IPS-15b (cell line): ENCODE data around the gene MIEF2.
"Not testable (repeated sequence)": the region's sequence is repeated elsewhere in the genome, so short reads cannot be mapped to it uniquely, and the experiment has no call there.

ENCODE experiments used
- H3K27me3 ChIP-seq: one replicate; pipeline ENCODE4 v1.6.1; 2013; ENCODE audit warnings: low read length; ENCODE audit not compliant: control insufficient read depth, insufficient read depth
- H3K36me3 ChIP-seq: one replicate; pipeline ENCODE4 v1.6.1; 2013; ENCODE audit warnings: low read length; ENCODE audit not compliant: control insufficient read depth, insufficient read depth
- H3K4me1 ChIP-seq: one replicate; pipeline ENCODE4 v1.6.1; 2013; ENCODE audit warnings: mild to moderate bottlenecking, low read length; ENCODE audit not compliant: control insufficient read depth, insufficient read depth
- H3K4me3 ChIP-seq: one replicate; pipeline ENCODE4 v1.5.1; 2013; ENCODE audit warnings: low read depth, low read length
- H3K9ac ChIP-seq: one replicate; pipeline ENCODE4 v1.6.1; 2013; ENCODE audit warnings: low read depth, mild to moderate bottlenecking, low read length
- H3K9me3 ChIP-seq: one replicate; pipeline ENCODE4 v1.6.1; 2013; ENCODE audit warnings: mild to moderate bottlenecking, low read length; ENCODE audit not compliant: control insufficient read depth, insufficient read depth

The MIEF2 gene

GRCh38 chr17:18260332-18261145, at the start of gene MIEF2:
Gene MIEF2, plus strand, starts transcription at chr17:18260662. Its CDS starts 2,059 bp downstream, at chr17:18262721.
- Histone ChIP-seq H3K36me3 (peaks cover 31% of the 10 kb centered on the region), H3K9ac (peak within 1 kb of the TSS; percentile 90), H3K27me3 (no peaks in the 10 kb centered on the region), H3K4me3 (peak within 1 kb of the TSS; percentile 90), H3K4me1 (peaks cover 4% of the 10 kb centered on the region), H3K9me3 (no peaks in the 10 kb centered on the region)

GRCh38 chr17:18213666-18214270, 46.7 kb upstream of the MIEF2 start:
- no peak overlapping the region for H3K4me3 ChIP-seq
- no peaks in the 10 kb centered on the region for H3K9me3 ChIP-seq
- H3K36me3 ChIP-seq: peaks cover 3% of the 10 kb centered on the region
- H3K27me3 ChIP-seq: no peaks in the 10 kb centered on the region
- no peak overlapping the region for H3K9ac ChIP-seq
- H3K4me1 ChIP-seq: no peaks in the 10 kb centered on the region

GRCh38 chr17:18216906-18217305, 43.6 kb upstream of the MIEF2 start:
- H3K4me3 ChIP-seq, H3K9ac ChIP-seq, H3K27me3 ChIP-seq, H3K36me3 ChIP-seq, H3K4me1 ChIP-seq, H3K9me3 ChIP-seq: not testable (repeated sequence)

- Histone ChIP-seq H3K9me3 (no peaks in the 10 kb centered on the region), H3K9ac (no peak overlapping the region), H3K4me3 (no peak overlapping the region)
Observed at GRCh38 chr17:18217412-18218015, 42.9 kb upstream of the MIEF2 start.

GRCh38 chr17:18218756-18219415, 41.6 kb upstream of the MIEF2 start:
- Histone ChIP-seq H3K9ac (no peak overlapping the region), H3K4me3 (no peak overlapping the region), H3K9me3 (no peaks in the 10 kb centered on the region), H3K27me3 (no peaks in the 10 kb centered on the region), H3K36me3 (no peaks in the 10 kb centered on the region), H3K4me1 (peaks cover under 1% of the 10 kb centered on the region)

More at GRCh38 chr17:18217412-18218015, 42.9 kb upstream of the MIEF2 start:
- no peaks in the 10 kb centered on the region for H3K27me3 ChIP-seq
- no peaks in the 10 kb centered on the region for H3K4me1 ChIP-seq
- no peaks in the 10 kb centered on the region for H3K36me3 ChIP-seq

- Histone ChIP-seq H3K27me3 (no peaks in the 10 kb centered on the region), H3K4me3 (peak overlapping the region; percentile 82), H3K36me3 (no peaks in the 10 kb centered on the region), H3K9me3 (no peaks in the 10 kb centered on the region), H3K4me1 (peaks cover 5% of the 10 kb centered on the region), H3K9ac (peak overlapping the region; percentile 84)
Observed at GRCh38 chr17:18224053-18224386, 36.4 kb upstream of the MIEF2 start.

GRCh38 chr17:18224387-18225120, 35.9 kb upstream of the MIEF2 start:
- H3K4me3 ChIP-seq: peak overlapping the region; percentile 82
- H3K36me3 ChIP-seq: no peaks in the 10 kb centered on the region
- H3K9ac ChIP-seq: peak overlapping the region; percentile 84
- H3K4me1 ChIP-seq: peaks cover 5% of the 10 kb centered on the region
- no peaks in the 10 kb centered on the region for H3K9me3 ChIP-seq
- no peaks in the 10 kb centered on the region for H3K27me3 ChIP-seq

GRCh38 chr17:18225121-18225641, 35.3 kb upstream of the MIEF2 start, which contains the start of gene LLGL1:
Gene LLGL1, plus strand, starts transcription at chr17:18225635. Its CDS starts 48 bp downstream, at chr17:18225683.
- Histone ChIP-seq H3K9me3 (no peaks in the 10 kb centered on the region), H3K4me3 (peak within 1 kb of the TSS; percentile 99), H3K27me3 (no peaks in the 10 kb centered on the region), H3K36me3 (no peaks in the 10 kb centered on the region), H3K9ac (peak within 1 kb of the TSS; percentile 84), H3K4me1 (peaks cover 5% of the 10 kb centered on the region)

GRCh38 chr17:18225642-18226283, 34.7 kb upstream of the MIEF2 start:
- Histone ChIP-seq H3K27me3 (no peaks in the 10 kb centered on the region), H3K4me3 (peak overlapping the region; percentile 99), H3K9ac (peak overlapping the region; percentile 79), H3K36me3 (no peaks in the 10 kb centered on the region), H3K4me1 (peaks cover 5% of the 10 kb centered on the region), H3K9me3 (no peaks in the 10 kb centered on the region)

GRCh38 chr17:18226284-18226945, 34.0 kb upstream of the MIEF2 start:
- Histone ChIP-seq H3K4me1 (peaks cover 5% of the 10 kb centered on the region), H3K27me3 (no peaks in the 10 kb centered on the region), H3K4me3 (peak overlapping the region; percentile 99), H3K9me3 (no peaks in the 10 kb centered on the region), H3K36me3 (no peaks in the 10 kb centered on the region), H3K9ac (peak overlapping the region; percentile 79)
